Progenitor cell of endocrine pancreas (in vitro differentiated cells): ENCODE results near the gene IYD. TPM values are rescaled to one million over a fixed set of nuclear protein-coding genes. Genes with fewer than 3 reads are reported as not detected.
A peak's percentile ranks its signal among the peaks of the same experiment; 100 is the strongest.

ENCODE experiments used
- DNase-seq: peaks from one replicate; pipeline ENCODE4 v3.0.0; 2021; ENCODE audit warnings: low spot score; ENCODE audit not compliant: unreplicated experiment
- H3K27ac Mint-ChIP-seq: 2 replicates; pipeline ENCODE4 v1.8.0; 2021; ENCODE audit warnings: mild to moderate bottlenecking, moderate library complexity, mixed read lengths
- H3K27me3 Mint-ChIP-seq: 2 replicates; pipeline ENCODE4 v1.8.0; 2021; ENCODE audit warnings: mixed read lengths
- H3K36me3 Mint-ChIP-seq: 2 replicates; pipeline ENCODE4 v1.8.0; 2022; ENCODE audit warnings: mixed read lengths; ENCODE audit not compliant: insufficient read depth
- H3K4me1 Mint-ChIP-seq: 2 replicates; pipeline ENCODE4 v1.8.0; 2021; ENCODE audit warnings: low read depth, mixed read lengths
- H3K4me3 Mint-ChIP-seq: 2 replicates; pipeline ENCODE4 v1.8.0; 2021; ENCODE audit warnings: low read depth, mild to moderate bottlenecking, moderate library complexity, mixed read lengths
- H3K9me3 Mint-ChIP-seq: 2 replicates; pipeline ENCODE4 v1.8.0; 2021; ENCODE audit warnings: low read depth, mixed read lengths
- long read RNA-seq: library from polyadenylated mRNA; unstranded; transcript quantifications from one replicate; pipeline ENCODE4 v2.0.0, GENCODE V29; 2020
- total RNA-seq: library from RNA; stranded (reverse); gene quantifications from 2 replicates; pipeline ENCODE4 v1.2.1, GENCODE V29; 2021
- TF ChIP-seq, protein P1 (sequence below): fragments of 200-600 bp; sonication (generic); IDR thresholded peaks from one replicate; pipeline ENCODE4 v1.5.0; 2021; ENCODE audit warnings: antibody characterized with exemption, mild to moderate bottlenecking; ENCODE audit not compliant: unreplicated experiment

Gene IYD
- total RNA-seq: 0.22 and 0.38 TPM in 2 replicates
- long read RNA-seq: 0 reads

GRCh38 chr6:150368762-150369161 lies at the start of gene IYD:
IYD (plus strand) TSS chr6:150369012; CDS start chr6:150369032, 20 bp downstream.
- Mint-ChIP-seq H3K9me3 (no peaks in the 10 kb centered on the region), H3K4me1 (peaks cover 4% of the 10 kb centered on the region), H3K4me3 (no peak within 1 kb of the TSS), H3K27me3 (peaks cover 7% of the 10 kb centered on the region), H3K36me3 (no peaks in the 10 kb centered on the region), H3K27ac (peak within 1 kb of the TSS; percentile 21)
- no peak for DNase-seq
- TF ChIP-seq, protein P1, sequence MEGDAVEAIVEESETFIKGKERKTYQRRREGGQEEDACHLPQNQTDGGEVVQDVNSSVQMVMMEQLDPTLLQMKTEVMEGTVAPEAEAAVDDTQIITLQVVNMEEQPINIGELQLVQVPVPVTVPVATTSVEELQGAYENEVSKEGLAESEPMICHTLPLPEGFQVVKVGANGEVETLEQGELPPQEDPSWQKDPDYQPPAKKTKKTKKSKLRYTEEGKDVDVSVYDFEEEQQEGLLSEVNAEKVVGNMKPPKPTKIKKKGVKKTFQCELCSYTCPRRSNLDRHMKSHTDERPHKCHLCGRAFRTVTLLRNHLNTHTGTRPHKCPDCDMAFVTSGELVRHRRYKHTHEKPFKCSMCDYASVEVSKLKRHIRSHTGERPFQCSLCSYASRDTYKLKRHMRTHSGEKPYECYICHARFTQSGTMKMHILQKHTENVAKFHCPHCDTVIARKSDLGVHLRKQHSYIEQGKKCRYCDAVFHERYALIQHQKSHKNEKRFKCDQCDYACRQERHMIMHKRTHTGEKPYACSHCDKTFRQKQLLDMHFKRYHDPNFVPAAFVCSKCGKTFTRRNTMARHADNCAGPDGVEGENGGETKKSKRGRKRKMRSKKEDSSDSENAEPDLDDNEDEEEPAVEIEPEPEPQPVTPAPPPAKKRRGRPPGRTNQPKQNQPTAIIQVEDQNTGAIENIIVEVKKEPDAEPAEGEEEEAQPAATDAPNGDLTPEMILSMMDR: no peak

GRCh38 chr6:150319924-150320323 lies 48.9 kb upstream of the IYD start:
- no peak overlapping the region for H3K27ac Mint-ChIP-seq
- H3K4me3 Mint-ChIP-seq: no peak overlapping the region
- H3K27me3 Mint-ChIP-seq: peaks cover 12% of the 10 kb centered on the region
- DNase-seq: no peak
- H3K4me1 Mint-ChIP-seq: peaks cover 3% of the 10 kb centered on the region
- H3K36me3 Mint-ChIP-seq: no peaks in the 10 kb centered on the region
- H3K9me3 Mint-ChIP-seq: no peaks in the 10 kb centered on the region
- TF ChIP-seq, protein P1: no peak

DNA sequence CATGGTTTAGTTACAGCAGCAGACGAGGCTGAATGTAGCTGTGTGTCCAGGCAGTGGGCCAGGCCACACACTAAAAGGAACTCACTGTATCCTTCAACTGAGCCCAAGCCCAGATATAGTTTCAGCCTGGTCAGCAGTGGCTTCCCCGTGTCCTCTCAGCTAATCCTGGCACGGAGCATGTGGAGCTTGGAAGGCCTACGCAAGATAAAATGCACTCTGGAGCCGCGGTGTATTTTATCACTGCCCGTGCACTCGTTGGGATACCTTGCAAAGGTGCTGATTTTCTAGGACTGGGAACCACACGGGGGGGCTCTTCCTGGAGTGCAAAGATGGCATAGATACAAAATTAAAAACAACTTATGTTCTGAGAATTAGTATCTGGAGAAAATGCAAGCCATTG lies 48.4 kb upstream of the IYD start:
- Mint-ChIP-seq H3K27ac (no peak overlapping the region), H3K4me3 (no peak overlapping the region), H3K36me3 (no peaks in the 10 kb centered on the region), H3K27me3 (peaks cover 12% of the 10 kb centered on the region), H3K4me1 (peaks cover 3% of the 10 kb centered on the region), H3K9me3 (no peaks in the 10 kb centered on the region)
- DNase-seq: no peak
- TF ChIP-seq, protein P1: no peak

DNA sequence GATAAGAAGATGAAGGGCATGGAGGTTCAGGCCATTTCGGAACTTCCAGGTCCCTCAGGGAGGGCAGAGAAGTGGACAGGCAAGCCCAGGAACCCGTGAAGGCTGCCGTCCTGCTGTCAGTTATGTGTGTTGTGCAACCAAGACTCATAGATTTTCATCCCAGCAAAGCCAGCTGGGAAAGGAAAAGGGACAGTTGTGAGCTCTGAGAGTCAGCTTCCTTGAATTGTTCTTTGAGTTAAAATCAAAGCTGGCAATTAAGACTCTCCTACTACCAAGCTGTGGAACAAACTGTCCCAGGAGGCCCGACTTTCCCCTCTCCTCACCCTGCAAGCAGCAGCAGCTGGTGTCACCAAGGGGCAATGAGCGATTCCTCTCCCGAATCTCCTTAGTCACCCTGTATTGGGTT lies 46.3 kb upstream of the IYD start:
- no peaks in the 10 kb centered on the region for H3K9me3 Mint-ChIP-seq
- H3K4me1 Mint-ChIP-seq: peaks cover 3% of the 10 kb centered on the region
- peaks cover 12% of the 10 kb centered on the region for H3K27me3 Mint-ChIP-seq
- H3K36me3 Mint-ChIP-seq: no peaks in the 10 kb centered on the region
- no peak overlapping the region for H3K4me3 Mint-ChIP-seq
- H3K27ac Mint-ChIP-seq: no peak overlapping the region
- DNase-seq: no peak
- TF ChIP-seq, protein P1: no peak

- H3K9me3 Mint-ChIP-seq: no peaks in the 10 kb centered on the region
- no peak for DNase-seq
- H3K36me3 Mint-ChIP-seq: no peaks in the 10 kb centered on the region
- TF ChIP-seq, protein P1: no peak
- H3K27ac Mint-ChIP-seq: no peak overlapping the region
- peaks cover 3% of the 10 kb centered on the region for H3K4me1 Mint-ChIP-seq
- H3K27me3 Mint-ChIP-seq: peaks cover 12% of the 10 kb centered on the region
- H3K4me3 Mint-ChIP-seq: no peak overlapping the region
Observed at GRCh38 chr6:150323205-150323604, 45.6 kb upstream of the IYD start.
